Measurements from ENCODE around the gene COL18A1. TPM values are rescaled to one million over a fixed set of nuclear protein-coding genes. Genes with fewer than 3 reads are reported as not detected.

The COL18A1 gene
- total RNA-seq, 1 donor from 2014 or later: 515 TPM

DNA sequence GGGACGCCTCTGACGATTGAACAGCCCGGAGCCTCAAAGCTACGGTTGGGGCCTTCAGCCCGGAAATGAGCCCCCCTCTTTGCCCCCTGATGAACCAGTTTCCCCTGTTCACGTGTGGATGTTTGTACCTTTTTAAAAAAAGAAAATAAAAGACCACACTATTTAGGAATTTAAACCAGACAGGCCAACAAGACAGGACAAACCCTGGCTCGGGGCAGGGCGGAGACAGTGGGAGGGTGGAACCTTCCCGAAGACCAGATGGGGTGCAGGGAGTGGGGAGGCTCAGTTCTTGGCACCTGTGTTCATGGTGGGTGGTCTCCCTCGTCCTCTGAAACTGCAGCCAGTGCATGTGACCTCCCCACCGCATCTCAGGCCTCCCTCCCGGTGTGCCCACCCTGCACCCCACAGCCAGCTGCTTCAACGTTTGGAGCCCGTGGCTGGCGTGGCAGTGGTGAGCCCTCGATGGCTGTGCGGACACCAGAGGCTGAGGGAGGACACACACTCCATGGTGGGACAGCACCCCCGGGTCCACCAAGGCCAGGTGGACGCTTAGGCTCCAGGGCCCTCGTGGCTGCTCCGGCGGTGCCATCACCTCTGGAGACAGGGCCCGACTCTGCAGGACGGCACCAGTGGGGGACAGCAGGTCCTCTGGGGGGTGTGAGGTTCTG lies 45.6 kb downstream of the COL18A1 start:
- peaks cover 6% of the 10 kb centered on the region for H3K36me3 Mint-ChIP-seq (ENCODE audit: unreplicated experiment)
- H3K27ac Mint-ChIP-seq (ENCODE audit: unreplicated experiment): no peak overlapping the region
- peaks cover 6% of the 10 kb centered on the region for H3K9me3 Mint-ChIP-seq (ENCODE audit: unreplicated experiment)
- DNase-seq (ENCODE audit: extremely low spot score, unreplicated experiment): no peak
- TF ChIP-seq CTCF (IDR thresholded peaks at IDR 0.05): no peak
- H3K27me3 Mint-ChIP-seq (ENCODE audit: unreplicated experiment): no peaks in the 10 kb centered on the region
- H3K4me3 Mint-ChIP-seq (ENCODE audit: unreplicated experiment): no peak overlapping the region
- peaks cover 36% of the 10 kb centered on the region for H3K4me1 Mint-ChIP-seq (ENCODE audit: unreplicated experiment)

DNA sequence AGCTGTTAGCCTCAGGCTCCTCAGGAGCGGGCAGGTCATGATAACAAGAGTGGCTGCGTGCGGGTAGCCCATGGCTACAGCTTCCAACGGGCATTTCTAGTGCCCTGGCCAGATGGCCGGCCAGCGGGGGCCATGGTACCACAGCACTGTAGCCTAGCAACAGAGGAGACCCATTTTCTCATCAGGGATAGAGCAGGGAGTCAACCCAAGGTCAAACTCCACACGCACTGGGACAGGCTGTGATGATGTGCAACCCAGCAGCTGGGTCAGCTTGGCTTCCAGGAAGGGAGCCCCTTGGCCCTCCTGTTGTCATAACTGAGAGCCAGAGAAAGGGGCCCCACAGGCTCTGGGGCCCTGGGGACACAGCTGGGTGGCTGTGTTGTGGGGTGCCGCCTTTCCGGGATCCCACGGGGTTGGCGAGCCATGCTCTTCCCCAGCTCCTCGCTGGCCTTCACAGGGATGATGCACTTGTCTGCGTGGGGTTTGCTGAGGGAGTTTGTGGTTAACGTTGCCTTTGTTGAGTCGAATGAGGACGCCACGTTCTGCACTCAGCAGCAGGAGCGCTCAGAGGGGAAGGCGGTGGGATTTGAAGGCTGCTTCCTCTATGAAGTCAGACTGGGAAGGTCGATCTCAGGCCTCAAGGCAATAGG lies 46.3 kb downstream of the COL18A1 start:
- Mint-ChIP-seq H3K27ac (ENCODE audit: unreplicated experiment) (no peak overlapping the region), H3K4me1 (ENCODE audit: unreplicated experiment) (peaks cover 35% of the 10 kb centered on the region), H3K27me3 (ENCODE audit: unreplicated experiment) (no peaks in the 10 kb centered on the region)

DNA sequence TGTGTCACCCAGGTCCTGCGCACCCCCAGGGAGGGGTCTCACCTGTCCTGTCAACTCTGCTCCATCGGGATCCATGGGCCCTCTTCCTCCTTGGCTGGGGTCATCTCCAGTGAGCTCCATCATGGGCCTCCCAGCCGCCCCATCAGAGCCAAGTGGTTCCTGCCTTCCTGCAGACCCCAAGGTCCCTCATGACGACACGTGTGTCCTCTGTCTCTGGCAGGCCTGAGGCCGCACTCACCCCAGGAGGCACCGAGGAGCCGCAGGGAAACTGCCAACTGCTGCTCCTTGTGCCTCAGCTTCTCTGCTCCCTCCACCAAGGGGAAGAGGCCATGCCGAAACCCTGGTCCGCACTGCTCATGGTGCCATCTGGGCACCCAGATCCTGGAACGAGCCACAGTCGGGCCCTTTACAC lies 46.8 kb downstream of the COL18A1 start:
- TF ChIP-seq CTCF (IDR thresholded peaks at IDR 0.05): no peak
- DNase-seq (ENCODE audit: extremely low spot score, unreplicated experiment): no peak
- Mint-ChIP-seq H3K27me3 (ENCODE audit: unreplicated experiment) (no peaks in the 10 kb centered on the region), H3K9me3 (ENCODE audit: unreplicated experiment) (peaks cover 6% of the 10 kb centered on the region), H3K27ac (ENCODE audit: unreplicated experiment) (no peak overlapping the region), H3K36me3 (ENCODE audit: unreplicated experiment) (peaks cover 5% of the 10 kb centered on the region), H3K4me1 (ENCODE audit: unreplicated experiment) (peaks cover 35% of the 10 kb centered on the region), H3K4me3 (ENCODE audit: unreplicated experiment) (no peak overlapping the region)

More for the DNA sequence above, 46.3 kb downstream of the COL18A1 start:
- peaks cover 6% of the 10 kb centered on the region for H3K9me3 Mint-ChIP-seq (ENCODE audit: unreplicated experiment)
- no peak for DNase-seq (ENCODE audit: extremely low spot score, unreplicated experiment)
- no peak overlapping the region for H3K4me3 Mint-ChIP-seq (ENCODE audit: unreplicated experiment)
- no peak for TF ChIP-seq CTCF (IDR thresholded peaks at IDR 0.05)
- peaks cover 5% of the 10 kb centered on the region for H3K36me3 Mint-ChIP-seq (ENCODE audit: unreplicated experiment)

GRCh38 chr21:45452696-45453307 lies 47.8 kb downstream of the COL18A1 start:
- Mint-ChIP-seq H3K4me3 (ENCODE audit: unreplicated experiment) (no peak overlapping the region), H3K27me3 (ENCODE audit: unreplicated experiment) (no peaks in the 10 kb centered on the region), H3K4me1 (ENCODE audit: unreplicated experiment) (peaks cover 31% of the 10 kb centered on the region), H3K9me3 (ENCODE audit: unreplicated experiment) (no peaks in the 10 kb centered on the region), H3K36me3 (ENCODE audit: unreplicated experiment) (peaks cover 5% of the 10 kb centered on the region), H3K27ac (ENCODE audit: unreplicated experiment) (no peak overlapping the region)
- TF ChIP-seq CTCF (IDR thresholded peaks at IDR 0.05): no peak
- no peak for DNase-seq (ENCODE audit: extremely low spot score, unreplicated experiment)

DNA sequence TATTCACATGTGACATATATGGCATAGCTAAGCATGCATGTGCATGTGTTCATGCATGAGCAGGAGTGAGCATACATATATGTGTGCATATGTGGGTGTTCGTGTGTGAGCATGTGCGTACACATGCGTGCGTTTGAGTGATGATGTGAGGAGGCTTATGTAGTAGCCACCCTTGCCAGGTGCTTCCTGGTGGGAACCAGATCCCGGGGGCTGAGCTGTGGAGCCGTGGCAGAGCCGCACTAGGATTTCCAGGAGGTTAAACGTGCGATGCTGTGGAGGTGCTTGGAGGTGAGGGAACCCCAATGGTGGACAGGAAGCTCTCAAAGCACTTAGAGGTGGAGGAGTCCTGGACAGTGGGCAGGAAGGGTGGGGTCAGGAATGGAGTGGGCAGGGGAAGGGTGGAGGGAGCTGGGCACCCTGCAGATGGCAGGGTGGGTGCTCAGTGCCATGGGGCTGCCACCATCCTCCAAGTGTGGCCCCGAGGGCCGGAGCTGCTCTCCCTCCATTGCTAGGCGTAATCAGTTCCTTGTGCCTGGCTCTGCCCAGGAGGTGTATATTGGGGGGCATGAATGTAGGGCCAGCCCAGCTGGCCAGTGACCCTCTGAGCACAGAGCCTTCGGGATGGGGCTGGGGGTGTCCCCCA lies 48.5 kb downstream of the COL18A1 start:
- no peak for TF ChIP-seq CTCF (IDR thresholded peaks at IDR 0.05)
- no peak overlapping the region for H3K4me3 Mint-ChIP-seq (ENCODE audit: unreplicated experiment)
- H3K9me3 Mint-ChIP-seq (ENCODE audit: unreplicated experiment): no peaks in the 10 kb centered on the region
- H3K27me3 Mint-ChIP-seq (ENCODE audit: unreplicated experiment): no peaks in the 10 kb centered on the region
- DNase-seq (ENCODE audit: extremely low spot score, unreplicated experiment): no peak
- H3K36me3 Mint-ChIP-seq (ENCODE audit: unreplicated experiment): peaks cover under 1% of the 10 kb centered on the region
- no peak overlapping the region for H3K27ac Mint-ChIP-seq (ENCODE audit: unreplicated experiment)
- H3K4me1 Mint-ChIP-seq (ENCODE audit: unreplicated experiment): peaks cover 28% of the 10 kb centered on the region

Measured in osteocyte (in vitro differentiated cells).